ENCODE data around the gene IWS1. TPM values are rescaled to one million over a fixed set of nuclear protein-coding genes. Genes with fewer than 3 reads are reported as not detected.

The IWS1 gene
- total RNA-seq, 1 donor: 36.6 TPM

DNA sequence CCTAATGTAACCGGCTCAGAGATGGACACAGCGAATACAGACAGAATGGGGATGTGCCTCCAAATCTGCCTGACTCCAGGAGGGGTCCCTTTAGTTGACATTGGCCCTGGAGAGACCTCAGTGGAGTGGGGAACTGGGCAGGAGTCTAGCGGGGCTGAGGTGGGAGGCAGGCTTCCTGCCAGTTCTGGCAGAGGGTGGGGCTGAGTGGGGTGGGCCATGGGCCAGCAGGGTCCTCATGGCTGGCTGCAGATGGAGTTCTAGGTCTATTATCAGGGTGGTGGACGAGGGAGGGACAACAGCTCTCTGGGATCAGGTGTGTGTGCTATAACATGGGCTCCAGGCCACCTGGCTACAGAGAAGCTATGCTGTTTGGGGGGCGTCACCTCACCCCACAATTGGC, 86.9 kb downstream of the IWS1 start:
- H3K27ac ChIP-seq (ENCODE audit: low read depth, low read length): no peak overlapping the region
- TF ChIP-seq, protein P1, sequence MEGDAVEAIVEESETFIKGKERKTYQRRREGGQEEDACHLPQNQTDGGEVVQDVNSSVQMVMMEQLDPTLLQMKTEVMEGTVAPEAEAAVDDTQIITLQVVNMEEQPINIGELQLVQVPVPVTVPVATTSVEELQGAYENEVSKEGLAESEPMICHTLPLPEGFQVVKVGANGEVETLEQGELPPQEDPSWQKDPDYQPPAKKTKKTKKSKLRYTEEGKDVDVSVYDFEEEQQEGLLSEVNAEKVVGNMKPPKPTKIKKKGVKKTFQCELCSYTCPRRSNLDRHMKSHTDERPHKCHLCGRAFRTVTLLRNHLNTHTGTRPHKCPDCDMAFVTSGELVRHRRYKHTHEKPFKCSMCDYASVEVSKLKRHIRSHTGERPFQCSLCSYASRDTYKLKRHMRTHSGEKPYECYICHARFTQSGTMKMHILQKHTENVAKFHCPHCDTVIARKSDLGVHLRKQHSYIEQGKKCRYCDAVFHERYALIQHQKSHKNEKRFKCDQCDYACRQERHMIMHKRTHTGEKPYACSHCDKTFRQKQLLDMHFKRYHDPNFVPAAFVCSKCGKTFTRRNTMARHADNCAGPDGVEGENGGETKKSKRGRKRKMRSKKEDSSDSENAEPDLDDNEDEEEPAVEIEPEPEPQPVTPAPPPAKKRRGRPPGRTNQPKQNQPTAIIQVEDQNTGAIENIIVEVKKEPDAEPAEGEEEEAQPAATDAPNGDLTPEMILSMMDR (IDR thresholded peaks at IDR 0.05; ENCODE audit: extremely low read depth, low read depth, low read length): no peak
- H3K4me1 ChIP-seq (ENCODE audit: insufficient read depth, low read length): no peaks in the 10 kb centered on the region
- no peaks in the 10 kb centered on the region for H3K79me2 ChIP-seq (ENCODE audit: insufficient read depth, low read length)
- no peak overlapping the region for H2AFZ ChIP-seq (ENCODE audit: low read length)
- no peak overlapping the region for H3K4me2 ChIP-seq (ENCODE audit: insufficient read depth, low read length)
- no peak overlapping the region for H3K4me3 ChIP-seq (ENCODE audit: insufficient read depth, low read length)
- H4K20me1 ChIP-seq (ENCODE audit: insufficient read depth, low read length): no peaks in the 10 kb centered on the region
- no peak for DNase-seq (ENCODE audit: insufficient read length, low spot score, missing footprints)
- no peaks in the 10 kb centered on the region for H3K36me3 ChIP-seq (ENCODE audit: insufficient read depth, low read length)
- H3K9me3 ChIP-seq (ENCODE audit: low read depth, low read length): no peaks in the 10 kb centered on the region
- no peaks in the 10 kb centered on the region for H3K27me3 ChIP-seq (ENCODE audit: insufficient read depth, low read length)

DNA sequence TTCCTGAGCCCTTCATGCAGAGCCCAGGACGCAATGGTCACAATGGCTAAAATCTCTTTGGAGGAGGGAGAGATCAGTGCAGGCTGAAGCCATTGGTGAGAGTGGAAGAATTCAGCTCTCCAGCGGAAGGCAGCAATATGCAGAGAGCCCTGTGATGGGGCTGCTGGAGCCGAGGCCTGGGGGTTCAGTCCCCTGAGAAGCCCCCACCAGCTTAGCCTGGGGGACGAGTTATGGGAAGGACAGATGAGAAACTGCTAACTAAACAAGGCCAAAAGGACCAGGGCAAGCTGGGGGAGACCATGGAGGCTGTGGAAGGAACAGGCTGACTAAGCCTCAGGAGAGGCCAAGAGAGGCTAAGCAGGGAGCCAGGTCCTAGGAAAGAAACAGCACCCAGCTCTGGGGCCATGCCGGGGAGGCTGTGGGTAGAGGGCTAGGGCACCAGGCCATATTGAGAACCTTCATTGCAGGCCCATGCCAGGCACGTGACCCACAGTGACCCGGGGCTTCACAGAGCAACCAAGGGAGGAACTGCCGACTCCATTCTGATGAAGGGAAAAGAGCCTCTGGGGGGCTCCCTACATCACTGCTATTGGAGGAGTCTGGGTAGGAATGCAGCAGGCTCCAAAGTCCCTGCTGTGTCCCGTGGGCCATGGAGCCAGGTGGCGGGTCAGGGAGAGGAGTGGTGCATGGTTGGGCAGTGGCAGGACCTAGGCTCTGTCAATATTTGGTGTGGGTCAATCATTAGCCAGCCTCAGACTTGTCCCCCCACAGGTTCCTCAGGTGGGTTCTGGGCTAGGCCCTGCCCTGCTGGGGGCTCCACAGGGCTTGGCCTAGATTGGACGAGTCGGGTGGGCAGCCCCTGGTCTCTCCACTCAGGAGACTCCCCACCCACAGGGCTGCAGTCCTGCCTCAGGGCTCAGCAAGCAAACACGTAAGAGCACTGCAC, 88.2 kb downstream of the IWS1 start:
- no peaks in the 10 kb centered on the region for H3K9me3 ChIP-seq (ENCODE audit: low read depth, low read length)
- no peak for DNase-seq (ENCODE audit: insufficient read length, low spot score, missing footprints)
- no peaks in the 10 kb centered on the region for H4K20me1 ChIP-seq (ENCODE audit: insufficient read depth, low read length)
- H3K36me3 ChIP-seq (ENCODE audit: insufficient read depth, low read length): no peaks in the 10 kb centered on the region
- no peak overlapping the region for H3K4me2 ChIP-seq (ENCODE audit: insufficient read depth, low read length)
- H3K79me2 ChIP-seq (ENCODE audit: insufficient read depth, low read length): no peaks in the 10 kb centered on the region
- H2AFZ ChIP-seq (ENCODE audit: low read length): no peak overlapping the region
- no peaks in the 10 kb centered on the region for H3K27me3 ChIP-seq (ENCODE audit: insufficient read depth, low read length)
- TF ChIP-seq, protein P1 (IDR thresholded peaks at IDR 0.05; ENCODE audit: extremely low read depth, low read depth, low read length): no peak
- H3K4me3 ChIP-seq (ENCODE audit: insufficient read depth, low read length): no peak overlapping the region
- H3K27ac ChIP-seq (ENCODE audit: low read depth, low read length): no peak overlapping the region
- H3K4me1 ChIP-seq (ENCODE audit: insufficient read depth, low read length): no peaks in the 10 kb centered on the region

GRCh38 chr2:127437056-127437455, 89.2 kb downstream of the IWS1 start:
- H2AFZ ChIP-seq (ENCODE audit: low read length): no peak overlapping the region
- H3K27me3 ChIP-seq (ENCODE audit: insufficient read depth, low read length): no peaks in the 10 kb centered on the region
- H3K4me2 ChIP-seq (ENCODE audit: insufficient read depth, low read length): no peak overlapping the region
- DNase-seq (ENCODE audit: insufficient read length, low spot score, missing footprints): no peak
- H3K27ac ChIP-seq (ENCODE audit: low read depth, low read length): no peak overlapping the region
- H3K4me3 ChIP-seq (ENCODE audit: insufficient read depth, low read length): no peak overlapping the region
- H3K9me3 ChIP-seq (ENCODE audit: low read depth, low read length): no peaks in the 10 kb centered on the region
- no peaks in the 10 kb centered on the region for H3K79me2 ChIP-seq (ENCODE audit: insufficient read depth, low read length)
- H3K36me3 ChIP-seq (ENCODE audit: insufficient read depth, low read length): no peaks in the 10 kb centered on the region
- TF ChIP-seq, protein P1 (IDR thresholded peaks at IDR 0.05; ENCODE audit: extremely low read depth, low read depth, low read length): no peak
- H3K4me1 ChIP-seq (ENCODE audit: insufficient read depth, low read length): no peaks in the 10 kb centered on the region
- H4K20me1 ChIP-seq (ENCODE audit: insufficient read depth, low read length): no peaks in the 10 kb centered on the region

DNA sequence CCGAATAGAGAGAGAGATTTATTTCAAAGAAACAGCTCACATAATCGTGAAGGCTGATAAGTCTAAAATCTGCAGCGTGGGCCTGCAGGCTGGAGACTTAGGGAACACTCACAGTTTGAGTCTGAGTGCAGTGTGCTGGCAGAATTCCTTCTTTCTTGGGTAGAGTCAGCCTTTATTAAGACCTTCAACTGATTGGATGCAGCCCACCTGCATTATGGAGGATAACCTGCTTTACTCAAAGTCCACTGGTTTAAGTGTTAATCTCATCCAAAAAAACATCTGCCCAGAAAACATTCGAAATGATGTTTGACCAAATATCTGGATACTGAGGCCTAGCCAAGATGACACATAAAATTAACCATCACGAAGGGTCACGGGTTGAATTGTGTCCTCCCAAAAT, 91.8 kb downstream of the IWS1 start:
- DNase-seq (ENCODE audit: insufficient read length, low spot score, missing footprints): no peak
- H3K9me3 ChIP-seq (ENCODE audit: low read depth, low read length): no peaks in the 10 kb centered on the region
- no peak overlapping the region for H3K27ac ChIP-seq (ENCODE audit: low read depth, low read length)
- H3K4me2 ChIP-seq (ENCODE audit: insufficient read depth, low read length): no peak overlapping the region
- H2AFZ ChIP-seq (ENCODE audit: low read length): no peak overlapping the region
- H3K4me1 ChIP-seq (ENCODE audit: insufficient read depth, low read length): no peaks in the 10 kb centered on the region
- no peak overlapping the region for H3K4me3 ChIP-seq (ENCODE audit: insufficient read depth, low read length)
- TF ChIP-seq, protein P1 (IDR thresholded peaks at IDR 0.05; ENCODE audit: extremely low read depth, low read depth, low read length): no peak
- H3K27me3 ChIP-seq (ENCODE audit: insufficient read depth, low read length): no peaks in the 10 kb centered on the region
- no peaks in the 10 kb centered on the region for H4K20me1 ChIP-seq (ENCODE audit: insufficient read depth, low read length)
- H3K79me2 ChIP-seq (ENCODE audit: insufficient read depth, low read length): no peaks in the 10 kb centered on the region
- no peaks in the 10 kb centered on the region for H3K36me3 ChIP-seq (ENCODE audit: insufficient read depth, low read length)
